Measurements from ENCODE around the gene SPRED2.

SPRED2 gene

GRCh38 chr2:65273344-65273743, 159.1 kb downstream of the SPRED2 start:
- no peak for DNase-seq

- no peak for DNase-seq
These were observed 163.4 kb downstream of the SPRED2 start for GRCh38 chr2:65268957-65269356.

DNA sequence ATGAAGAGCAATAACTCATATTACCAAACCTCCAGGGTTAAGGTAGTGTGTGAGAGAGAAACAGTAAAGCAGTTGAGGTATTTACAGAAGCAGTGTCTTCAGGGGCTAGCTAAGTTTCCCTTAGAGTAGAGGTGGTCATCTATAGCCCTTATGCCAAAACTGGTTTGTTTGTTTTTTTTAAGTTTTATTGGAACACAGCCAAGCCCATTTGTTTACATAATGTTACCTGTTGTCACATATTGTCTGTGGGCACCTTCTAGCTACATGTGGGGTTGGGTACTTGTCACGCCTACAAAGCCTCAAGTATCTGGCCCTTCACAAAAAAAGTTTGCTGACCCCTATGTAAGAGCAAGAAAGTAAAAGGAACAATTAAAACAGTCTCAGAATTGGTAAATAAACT, 165.4 kb downstream of the SPRED2 start:
- no peak for DNase-seq

- no peak for DNase-seq
These were observed 166.7 kb downstream of the SPRED2 start for GRCh38 chr2:65265671-65266045.

DNA sequence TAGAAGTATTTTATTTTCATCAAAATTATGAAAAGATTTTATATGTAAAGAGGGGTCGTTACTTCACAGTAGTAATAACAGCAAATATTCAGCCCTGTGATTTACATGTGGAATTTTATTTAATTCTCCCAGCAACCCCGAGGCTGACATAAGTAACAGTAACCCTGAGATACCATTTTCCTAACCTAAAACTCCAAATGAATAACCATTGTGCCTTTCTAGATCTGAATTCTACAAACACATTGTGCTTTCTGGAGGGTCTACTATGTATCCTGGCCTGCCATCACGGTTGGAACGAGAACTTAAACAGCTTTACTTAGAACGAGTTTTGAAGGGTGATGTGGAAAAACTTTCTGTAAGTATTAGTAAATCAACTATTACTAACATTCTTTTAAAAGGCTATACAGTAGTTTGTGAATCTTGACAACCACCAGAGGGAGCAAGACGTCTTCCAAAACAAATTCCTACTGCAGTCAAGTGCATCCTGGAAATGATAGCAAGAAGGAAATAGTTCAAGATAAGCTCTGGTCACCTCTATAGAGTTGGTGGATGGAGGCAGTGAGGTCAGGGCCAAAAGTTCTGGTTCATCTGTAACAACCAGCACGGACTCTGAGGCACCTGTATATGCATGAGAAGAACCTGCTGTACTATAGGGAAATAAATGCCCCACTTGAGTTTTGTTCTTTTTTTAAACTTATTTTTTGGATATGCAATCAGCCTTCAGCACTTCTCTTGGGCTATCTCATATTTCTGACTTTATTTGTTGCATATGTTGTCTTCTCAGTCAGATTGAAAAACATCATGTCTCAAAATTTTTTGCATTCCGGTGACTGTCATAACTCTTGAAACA, 167.4 kb downstream of the SPRED2 start:
- no peak for DNase-seq

GRCh38 chr2:65263986-65264385, 168.4 kb downstream of the SPRED2 start:
- no peak for DNase-seq

DNA sequence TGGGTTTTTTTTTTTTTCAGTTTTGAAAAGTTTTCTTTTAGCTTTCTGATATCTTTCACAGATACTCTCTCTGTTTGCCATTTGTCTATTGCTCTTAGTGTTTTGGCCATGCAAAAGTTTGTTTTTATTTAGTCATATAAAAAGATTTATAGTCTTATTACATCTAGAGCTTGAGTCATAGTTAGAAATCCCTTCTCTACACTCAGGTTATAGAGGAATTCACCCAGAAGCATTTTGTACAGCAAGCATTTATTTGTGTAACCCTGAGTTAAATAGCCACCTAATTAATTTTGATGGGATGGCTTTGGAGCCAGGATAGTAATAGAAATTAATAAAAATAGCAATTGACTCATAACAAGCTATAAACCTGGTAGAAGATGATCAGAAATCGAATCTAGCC, 169.1 kb downstream of the SPRED2 start:
- DNase-seq = no peak

- DNase-seq = no peak
These were observed 170.7 kb downstream of the SPRED2 start for GRCh38 chr2:65261676-65262075.

Measured in left hindlimb (tissue), 1 donor.